PFSK-1 (cell line): ENCODE results near the gene UBE2D2.

Source experiments
- FOXP2 ChIP-seq: optimal IDR thresholded peaks from 2 replicates; pipeline ENCODE3; 2011; ENCODE audit warnings: borderline replicate concordance, control low read depth, inconsistent platforms; ENCODE audit not compliant: insufficient read depth; ENCODE audit errors: extremely low read length, extremely low read depth
- POLR2AphosphoS5 ChIP-seq: IDR thresholded peaks from 2 replicates; pipeline ENCODE4 v1.6.1; 2012; ENCODE audit warnings: low read depth, mild to moderate bottlenecking, control low read depth, low read length, moderate library complexity
- REST ChIP-seq, 2 experiments: IDR thresholded peaks; 2 replicates each; pipeline versions ENCODE4 v1.6.1 to v1.8.0; 2011 to 2012; ENCODE audit warnings: low read depth in 2 of 2, low read length in 2 of 2, control low read depth in 1 of 2, inconsistent platforms in 1 of 2, mild to moderate bottlenecking in 1 of 2, moderate library complexity in 1 of 2; ENCODE audit not compliant: insufficient read depth in 1 of 2
- SIN3A ChIP-seq: IDR thresholded peaks from 2 replicates; pipeline ENCODE4 v1.6.1; 2012; ENCODE audit warnings: mild to moderate bottlenecking, low read length, moderate library complexity, borderline replicate concordance; ENCODE audit not compliant: insufficient read depth
- TAF1 ChIP-seq: IDR thresholded peaks from 2 replicates; pipeline ENCODE4 v1.6.1; 2012; ENCODE audit warnings: low read length, control low read depth, borderline replicate concordance; ENCODE audit not compliant: insufficient read depth

Gene UBE2D2

GRCh38 chr5:139668924-139669661 is 108.0 kb downstream of the UBE2D2 start:
- TF ChIP-seq TAF1 (no peak), FOXP2 (no peak), REST (IDR thresholded peaks at IDR 0.05; ENCODE audit: insufficient read depth in 1 of 2, low read depth in 2 of 2, low read length in 2 of 2) (no peak), POLR2AphosphoS5 (no peak), SIN3A (no peak)

- TF ChIP-seq SIN3A (no peak), REST (IDR thresholded peaks at IDR 0.05; ENCODE audit: insufficient read depth in 1 of 2, low read depth in 2 of 2, low read length in 2 of 2) (0 out of 4 replicates have a peak, but pooled peaks of 1 of the 2 experiments have one; percentile 1)
These were observed 108.7 kb downstream of the UBE2D2 start for GRCh38 chr5:139669662-139670368.

- TF ChIP-seq TAF1, result no peak
- no peak for TF ChIP-seq REST (IDR thresholded peaks at IDR 0.05; ENCODE audit: insufficient read depth in 1 of 2, low read depth in 2 of 2, low read length in 2 of 2)
These were observed 109.4 kb downstream of the UBE2D2 start for GRCh38 chr5:139670369-139671095.

- no peak for TF ChIP-seq SIN3A
- TF ChIP-seq REST (IDR thresholded peaks at IDR 0.05; ENCODE audit: insufficient read depth in 1 of 2, low read depth in 2 of 2, low read length in 2 of 2), result no peak
- no peak for TF ChIP-seq FOXP2
- TF ChIP-seq TAF1, result no peak
- TF ChIP-seq POLR2AphosphoS5, result no peak
These were observed 110.1 kb downstream of the UBE2D2 start for GRCh38 chr5:139671096-139671841.
